Stimulated activated CD8-positive, alpha-beta memory T cell treated with anti-CD3 and anti-CD28 coated beads, Interleukin-4, amount 100 ng/mL, for 24 hours (primary cell): ENCODE results near the gene ZSCAN10.
"Not testable (repeated sequence)": the region's sequence is repeated elsewhere in the genome, so short reads cannot be mapped to it uniquely, and the experiment has no call there.

Experiments
- DNase-seq: peaks from one replicate; pipeline ENCODE4 v3.0.0-alpha.2; 2020; ENCODE audit warnings: low read depth

The ZSCAN10 gene

GRCh38 chr16:3063625-3064386 is 35.3 kb downstream of the ZSCAN10 start:
- no peak for DNase-seq

DNA sequence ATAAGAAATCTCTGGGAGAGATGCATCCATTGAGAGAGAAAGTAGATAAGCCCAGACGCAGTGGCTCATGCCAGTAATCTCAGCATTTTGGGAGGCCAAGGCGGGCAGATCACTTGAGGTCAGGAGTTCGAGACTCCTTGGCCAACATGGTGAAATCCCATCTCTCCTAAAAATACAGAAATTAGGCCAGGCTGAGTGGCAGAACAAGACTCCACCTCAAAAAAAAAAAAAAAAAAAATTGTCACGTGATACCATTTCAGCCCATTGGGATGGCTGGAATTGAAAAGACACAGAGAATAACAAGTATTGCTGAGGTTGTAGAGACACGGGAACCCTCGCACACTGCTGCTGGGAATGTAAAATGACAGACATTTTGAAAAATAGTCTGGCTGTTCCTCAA is 36.5 kb downstream of the ZSCAN10 start:
- DNase-seq = no peak

- DNase-seq = no peak
These were observed 38.6 kb downstream of the ZSCAN10 start for GRCh38 chr16:3060339-3061127.

DNA sequence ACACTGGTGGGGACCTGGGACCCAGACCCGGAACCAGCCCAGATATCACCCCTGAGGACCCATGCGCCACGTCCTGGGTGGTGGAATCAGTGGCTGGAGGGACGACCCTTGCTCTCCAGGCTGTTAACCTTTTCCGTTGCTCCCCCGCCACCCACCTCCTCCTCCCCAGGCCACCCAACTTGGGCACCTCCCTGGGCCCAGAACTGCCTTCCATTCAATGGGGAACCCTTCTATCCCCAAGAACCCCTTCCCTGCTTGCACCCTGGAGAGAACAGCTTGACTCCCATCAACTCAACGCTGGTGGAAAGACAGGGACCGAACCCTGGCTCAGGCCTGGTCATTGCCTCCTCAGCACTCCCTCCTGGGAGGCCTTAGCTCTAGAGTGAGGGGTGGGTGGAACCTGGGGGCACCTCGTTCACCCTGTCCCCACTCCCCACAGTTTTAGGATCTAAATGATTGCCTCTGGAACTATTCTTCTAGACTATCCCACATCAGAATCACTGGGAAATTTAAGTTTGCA is 39.3 kb downstream of the ZSCAN10 start:
- no peak for DNase-seq

DNA sequence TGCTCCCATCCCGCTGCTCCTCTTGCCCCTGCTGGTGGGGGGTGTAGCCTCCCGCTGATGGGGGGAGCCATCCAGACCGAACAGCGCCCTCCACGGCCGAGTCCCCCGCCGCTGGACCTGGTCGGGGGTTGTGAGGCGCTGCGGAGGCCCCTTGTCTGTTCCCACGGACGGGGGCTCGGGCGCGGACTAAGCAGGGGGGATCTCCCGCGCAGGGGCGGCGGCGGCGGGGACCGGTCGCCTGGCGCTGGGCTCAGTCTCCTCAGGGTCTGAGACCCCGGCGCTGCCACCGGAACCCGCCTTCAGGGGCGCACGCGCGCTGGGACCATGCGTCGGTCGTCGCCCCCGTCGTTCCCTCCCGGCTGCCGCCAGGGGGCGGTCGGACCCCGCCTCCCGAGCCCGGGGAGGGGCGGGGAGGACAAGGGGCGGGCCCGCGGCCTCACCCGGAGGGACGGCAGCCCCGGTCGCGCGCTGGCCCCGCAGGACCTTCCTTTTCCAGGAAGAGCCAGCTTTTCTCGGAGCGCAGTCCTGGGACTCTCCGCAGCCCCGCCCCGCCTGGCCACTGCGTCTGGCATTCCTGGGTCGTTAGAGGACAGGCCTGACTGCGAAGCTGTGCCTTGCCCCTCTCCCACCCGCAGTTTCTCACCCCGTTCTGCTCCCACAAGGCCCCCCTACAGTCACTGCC is 39.9 kb downstream of the ZSCAN10 start:
- peak; percentile 81 for DNase-seq

DNA sequence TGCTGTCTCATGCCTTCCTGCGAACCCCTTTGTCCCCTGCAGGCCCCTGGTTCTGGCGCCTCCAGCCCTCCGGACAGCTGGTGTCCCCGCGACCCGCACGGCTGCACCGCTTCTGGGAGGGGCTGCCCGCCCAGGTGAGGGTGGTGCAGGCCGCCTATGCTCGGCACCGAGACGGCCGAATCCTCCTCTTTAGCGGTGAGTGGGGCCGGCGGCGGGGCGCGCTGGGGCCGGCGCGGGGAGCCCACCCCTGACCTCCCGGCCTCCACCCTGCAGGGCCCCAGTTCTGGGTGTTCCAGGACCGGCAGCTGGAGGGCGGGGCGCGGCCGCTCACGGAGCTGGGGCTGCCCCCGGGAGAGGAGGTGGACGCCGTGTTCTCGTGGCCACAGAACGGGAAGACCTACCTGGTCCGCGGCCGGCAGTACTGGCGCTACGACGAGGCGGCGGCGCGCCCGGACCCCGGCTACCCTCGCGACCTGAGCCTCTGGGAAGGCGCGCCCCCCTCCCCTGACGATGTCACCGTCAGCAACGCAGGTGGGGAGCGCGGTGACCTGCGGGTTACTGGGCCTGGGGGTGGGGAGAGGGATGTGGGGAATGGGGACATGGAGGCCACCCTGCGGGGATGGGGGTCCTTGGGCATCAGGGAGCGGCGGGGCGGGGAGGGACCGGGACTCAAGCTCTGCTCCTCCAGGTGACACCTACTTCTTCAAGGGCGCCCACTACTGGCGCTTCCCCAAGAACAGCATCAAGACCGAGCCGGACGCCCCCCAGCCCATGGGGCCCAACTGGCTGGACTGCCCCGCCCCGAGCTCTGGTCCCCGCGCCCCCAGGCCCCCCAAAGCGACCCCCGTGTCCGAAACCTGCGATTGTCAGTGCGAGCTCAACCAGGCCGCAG is 40.7 kb downstream of the ZSCAN10 start:
- no peak for DNase-seq

DNA sequence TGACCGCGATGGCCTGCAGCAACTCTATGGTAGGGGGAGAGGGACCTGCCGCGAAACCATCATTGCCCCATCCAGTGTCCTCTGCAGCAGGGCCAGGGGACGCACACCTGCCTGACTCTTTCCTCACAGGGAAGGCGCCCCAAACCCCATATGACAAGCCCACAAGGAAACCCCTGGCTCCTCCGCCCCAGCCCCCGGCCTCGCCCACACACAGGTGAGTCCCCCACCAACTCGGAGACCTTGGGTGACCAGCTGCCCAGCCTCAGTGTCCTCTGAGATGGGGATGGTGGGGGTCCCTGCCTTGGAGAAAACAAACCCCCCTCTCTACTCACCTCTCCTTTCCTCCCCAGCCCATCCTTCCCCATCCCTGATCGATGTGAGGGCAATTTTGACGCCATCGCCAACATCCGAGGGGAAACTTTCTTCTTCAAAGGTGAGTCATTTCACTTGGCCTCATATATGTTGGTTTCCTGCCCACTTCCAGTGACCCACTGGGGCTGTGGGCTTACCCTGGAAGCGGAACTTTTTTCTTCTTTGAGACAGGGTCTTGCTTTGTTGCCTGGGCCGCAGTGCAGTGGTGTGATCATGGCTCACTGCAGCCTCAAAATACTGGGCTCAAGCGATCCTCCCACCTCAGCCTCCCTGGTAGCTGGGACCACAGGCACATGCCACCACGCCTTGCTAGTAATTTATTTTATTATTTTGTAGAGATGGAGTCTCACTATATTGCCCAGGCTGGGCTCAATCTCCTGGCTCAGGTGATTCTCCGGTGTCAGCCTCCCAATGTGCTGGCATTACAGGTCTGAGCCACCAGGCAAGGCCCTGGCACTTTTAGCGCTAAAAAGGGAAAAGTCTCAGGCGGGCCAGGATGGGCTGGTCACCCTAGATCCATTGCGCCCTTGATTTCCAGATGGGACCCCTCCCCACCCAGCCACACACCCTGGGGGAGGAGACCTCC is 41.6 kb downstream of the ZSCAN10 start:
- no peak for DNase-seq

DNA sequence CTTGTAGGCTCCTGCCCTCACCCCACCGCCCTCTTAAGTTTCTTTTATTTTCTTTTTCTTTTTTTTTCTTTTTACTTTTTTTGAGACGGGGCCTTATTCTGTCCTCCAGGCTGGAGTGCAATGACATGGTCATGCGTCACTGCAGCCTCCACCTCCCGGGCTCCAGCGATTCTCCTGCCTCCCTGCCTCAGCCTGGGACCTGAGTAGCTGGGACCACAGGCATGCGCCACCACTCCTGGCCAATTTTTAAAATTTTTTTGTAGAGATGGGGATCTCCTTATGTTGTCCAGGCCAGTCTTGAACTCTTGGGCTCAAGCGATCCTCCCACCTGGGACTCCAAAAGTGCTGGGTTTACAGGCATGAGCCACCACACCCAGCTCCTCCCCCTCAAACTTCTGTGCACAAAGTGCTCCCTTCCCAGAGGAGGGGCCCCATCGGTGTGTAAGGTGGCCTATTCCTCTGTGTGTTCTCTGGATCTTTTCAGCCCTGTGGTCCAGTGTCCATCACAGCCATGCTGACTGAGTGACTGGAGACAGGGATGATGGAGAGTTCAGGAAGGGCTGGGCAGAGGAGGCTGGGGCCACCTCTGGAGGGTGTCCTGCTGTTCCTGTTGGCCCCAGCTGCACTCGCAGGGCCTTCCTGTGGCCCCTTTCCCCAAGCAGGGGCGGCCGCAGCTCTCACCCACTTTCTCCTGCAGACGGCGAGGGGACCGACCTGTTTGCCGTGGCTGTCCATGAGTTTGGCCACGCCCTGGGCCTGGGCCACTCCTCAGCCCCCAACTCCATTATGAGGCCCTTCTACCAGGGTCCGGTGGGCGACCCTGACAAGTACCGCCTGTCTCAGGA is 42.5 kb downstream of the ZSCAN10 start:
- DNase-seq = no peak

- not testable (repeated sequence) for DNase-seq
These were observed 43.4 kb downstream of the ZSCAN10 start for GRCh38 chr16:3055734-3056115.

- DNase-seq = no peak
These were observed 43.9 kb downstream of the ZSCAN10 start for GRCh38 chr16:3054965-3055733.

GRCh38 chr16:3053330-3053710 is 45.8 kb downstream of the ZSCAN10 start:
- not testable (repeated sequence) for DNase-seq

- not testable (repeated sequence) for DNase-seq
These were observed 46.3 kb downstream of the ZSCAN10 start for GRCh38 chr16:3052571-3053329.

GRCh38 chr16:3051494-3051893 is 47.6 kb downstream of the ZSCAN10 start:
- no peak for DNase-seq

GRCh38 chr16:3051009-3051408 is 48.1 kb downstream of the ZSCAN10 start:
- DNase-seq = no peak

GRCh38 chr16:3050487-3050886 is 48.6 kb downstream of the ZSCAN10 start:
- no peak for DNase-seq

- DNase-seq = no peak
These were observed 49.1 kb downstream of the ZSCAN10 start for GRCh38 chr16:3049921-3050481.

DNA sequence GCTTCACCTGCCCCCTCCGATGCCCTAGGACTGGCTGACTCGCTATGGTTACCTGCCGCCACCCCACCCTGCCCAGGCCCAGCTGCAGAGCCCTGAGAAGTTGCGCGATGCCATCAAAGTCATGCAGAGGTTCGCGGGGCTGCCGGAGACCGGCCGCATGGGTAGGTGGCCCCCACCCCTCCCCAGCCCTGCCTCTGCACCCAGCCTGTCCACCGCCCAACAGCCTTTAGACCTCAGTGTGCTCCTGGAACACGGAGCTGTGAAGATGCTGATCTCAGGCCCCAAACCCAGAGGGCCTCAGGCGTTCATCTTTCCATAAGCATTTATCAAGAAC is 51.7 kb downstream of the ZSCAN10 start:
- no peak for DNase-seq
